HG03103 (cell line): ENCODE data around the gene CEP83.

Experiments used
- ATAC-seq: cut with Tn5 transposase; IDR thresholded peaks from one replicate; pipeline ENCODE4 v1.9.1; 2021; ENCODE audit warnings: low read depth; ENCODE audit not compliant: unreplicated experiment

Gene CEP83

GRCh38 chr12:94312378-94312777 lies 147.3 kb downstream of the CEP83 start:
- ATAC-seq, result no peak

DNA sequence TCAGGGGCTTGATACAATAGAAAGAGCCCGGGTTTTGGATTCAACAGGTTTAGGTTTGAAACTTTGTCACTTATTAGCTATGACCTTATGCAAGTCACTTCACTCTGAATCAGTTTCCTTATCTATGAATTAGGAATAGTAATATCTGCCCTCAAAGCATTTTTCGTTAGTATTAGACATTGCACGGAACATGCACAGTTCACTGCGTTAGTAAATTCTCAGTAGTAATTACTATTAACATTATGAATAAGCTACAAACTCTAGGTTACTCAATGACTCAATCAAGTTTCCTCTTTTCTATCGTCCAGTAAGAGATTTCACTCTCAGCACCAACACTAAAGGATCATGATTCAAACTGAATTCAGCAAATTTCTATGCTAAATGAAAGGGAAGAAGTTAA lies 150.3 kb downstream of the CEP83 start:
- peak; percentile 65 for ATAC-seq

- ATAC-seq, result no peak
These were observed 151.1 kb downstream of the CEP83 start for GRCh38 chr12:94308612-94309011.

- no peak for ATAC-seq
These were observed 154.3 kb downstream of the CEP83 start for GRCh38 chr12:94305130-94305957.

GRCh38 chr12:94304566-94305061 lies 155.1 kb downstream of the CEP83 start:
- ATAC-seq, result no peak

DNA sequence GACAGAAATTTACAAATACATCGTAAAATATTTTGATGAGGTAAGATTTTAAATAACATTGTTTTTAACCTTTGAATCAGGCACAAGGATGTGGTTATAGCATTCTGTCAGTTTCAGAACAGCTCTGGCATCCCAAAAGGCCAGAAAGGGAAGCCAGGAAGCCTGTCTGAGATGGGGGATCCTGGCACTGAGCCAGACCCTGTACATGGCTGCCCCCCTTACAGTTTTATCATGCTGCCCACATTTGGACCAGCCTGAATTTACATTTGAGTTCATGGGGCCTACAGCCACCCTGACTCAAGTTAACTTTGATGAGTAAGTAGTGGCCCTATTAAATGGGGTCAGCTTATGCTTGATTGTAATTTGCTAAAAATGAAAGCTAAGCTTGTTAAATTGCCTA lies 155.7 kb downstream of the CEP83 start:
- no peak for ATAC-seq

GRCh38 chr12:94299846-94300245 lies 159.8 kb downstream of the CEP83 start:
- no peak for ATAC-seq

DNA sequence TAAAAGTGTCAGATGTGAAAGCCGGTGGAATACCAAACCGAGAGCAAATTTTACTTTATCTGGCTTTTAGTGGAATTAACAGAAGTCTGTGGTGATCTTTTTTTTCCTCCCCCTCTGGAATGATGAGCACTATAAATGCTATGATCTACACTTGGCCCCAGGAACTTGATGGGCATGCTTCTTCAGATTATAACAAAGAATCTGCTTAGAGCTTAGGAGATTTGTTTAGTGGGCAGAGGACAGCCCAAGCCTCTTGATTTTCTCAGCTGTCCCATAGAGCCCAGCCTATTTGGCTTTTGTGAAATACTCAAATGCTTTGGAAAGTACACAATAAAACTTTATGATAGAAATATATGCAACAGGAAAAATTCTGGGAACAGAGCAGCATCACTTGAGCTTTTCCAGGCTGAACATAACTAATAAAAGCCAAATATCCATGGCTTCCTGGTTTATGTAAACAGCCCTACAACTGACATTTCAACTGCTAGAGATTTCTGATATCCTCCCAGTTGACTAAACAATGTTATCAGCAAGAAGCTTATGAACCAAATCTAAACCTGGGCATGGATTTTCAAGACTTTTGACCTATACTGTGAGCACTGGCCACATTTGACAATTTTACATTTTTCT lies 161.7 kb downstream of the CEP83 start:
- no peak for ATAC-seq

DNA sequence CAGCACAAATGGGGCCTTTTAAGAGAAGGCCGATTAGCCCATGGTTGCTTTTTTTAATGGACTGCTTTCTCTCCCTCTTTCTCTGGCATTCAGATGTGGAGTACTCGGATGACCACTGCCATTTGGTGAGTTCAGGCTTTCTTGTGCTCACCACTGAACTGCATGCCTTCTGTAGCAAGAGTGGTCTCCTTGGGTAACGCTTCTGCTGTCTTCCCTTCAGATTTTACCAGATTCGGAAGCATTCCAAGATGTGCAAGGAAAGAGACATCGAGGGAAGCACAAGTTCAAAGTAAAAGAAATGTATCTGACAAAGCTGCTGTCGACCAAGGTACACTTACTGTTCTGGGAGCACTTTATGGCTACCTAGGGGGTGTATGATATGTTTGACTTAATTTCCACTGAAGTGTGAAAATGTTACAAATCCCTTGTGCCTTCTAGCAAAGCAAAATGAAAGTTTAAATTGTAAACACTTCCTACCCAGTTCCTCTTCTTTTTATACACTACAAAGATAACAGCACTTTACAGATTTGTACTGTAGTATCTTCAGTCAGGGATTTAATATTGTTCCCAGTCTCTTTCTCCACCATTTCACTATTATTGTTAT lies 162.5 kb downstream of the CEP83 start:
- ATAC-seq, result no peak

- ATAC-seq, result no peak
These were observed 169.3 kb downstream of the CEP83 start for GRCh38 chr12:94290353-94290752.

DNA sequence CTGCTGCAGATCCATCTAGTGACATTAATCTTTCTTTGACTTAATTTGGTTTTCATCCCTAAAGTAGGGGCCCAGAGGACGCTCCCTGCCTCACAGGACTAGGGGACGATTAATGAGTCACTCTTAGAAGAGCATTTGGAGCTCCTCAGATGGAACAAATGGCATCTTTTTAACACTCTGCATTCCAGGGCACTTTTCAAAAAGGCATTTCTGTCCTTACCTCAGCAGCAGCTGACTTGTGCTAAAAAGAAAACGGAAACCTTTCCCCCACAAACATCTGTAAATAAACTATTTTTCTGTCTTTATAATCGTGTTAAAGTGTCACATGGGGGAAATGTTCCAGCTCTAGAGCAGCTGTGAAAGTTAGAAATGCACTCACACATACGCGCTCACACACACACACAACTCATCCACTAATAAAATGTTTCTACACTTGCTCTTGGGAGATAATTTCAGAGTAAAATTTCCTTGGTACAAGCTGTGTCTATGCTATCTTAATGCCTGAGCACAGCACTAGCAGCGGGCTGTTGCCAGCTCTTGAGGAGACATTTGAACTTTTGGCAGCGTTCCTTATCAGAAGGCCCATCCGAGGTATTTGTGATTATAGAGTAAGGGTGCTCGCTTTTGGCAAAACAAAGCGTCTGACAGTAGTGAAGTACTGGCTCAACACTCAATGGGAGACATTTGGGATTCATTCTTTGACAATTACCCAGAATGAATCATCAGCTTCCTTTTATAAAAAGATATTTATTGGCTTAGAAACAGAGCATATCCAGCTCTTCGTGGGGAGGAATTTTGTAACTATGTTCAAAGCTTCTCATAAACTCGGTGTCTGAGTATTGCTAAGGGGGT lies 170.0 kb downstream of the CEP83 start:
- no peak for ATAC-seq

- ATAC-seq, result no peak
These were observed 172.4 kb downstream of the CEP83 start for GRCh38 chr12:94287245-94287628.

- no peak for ATAC-seq
These were observed 173.0 kb downstream of the CEP83 start for GRCh38 chr12:94286583-94287244.

DNA sequence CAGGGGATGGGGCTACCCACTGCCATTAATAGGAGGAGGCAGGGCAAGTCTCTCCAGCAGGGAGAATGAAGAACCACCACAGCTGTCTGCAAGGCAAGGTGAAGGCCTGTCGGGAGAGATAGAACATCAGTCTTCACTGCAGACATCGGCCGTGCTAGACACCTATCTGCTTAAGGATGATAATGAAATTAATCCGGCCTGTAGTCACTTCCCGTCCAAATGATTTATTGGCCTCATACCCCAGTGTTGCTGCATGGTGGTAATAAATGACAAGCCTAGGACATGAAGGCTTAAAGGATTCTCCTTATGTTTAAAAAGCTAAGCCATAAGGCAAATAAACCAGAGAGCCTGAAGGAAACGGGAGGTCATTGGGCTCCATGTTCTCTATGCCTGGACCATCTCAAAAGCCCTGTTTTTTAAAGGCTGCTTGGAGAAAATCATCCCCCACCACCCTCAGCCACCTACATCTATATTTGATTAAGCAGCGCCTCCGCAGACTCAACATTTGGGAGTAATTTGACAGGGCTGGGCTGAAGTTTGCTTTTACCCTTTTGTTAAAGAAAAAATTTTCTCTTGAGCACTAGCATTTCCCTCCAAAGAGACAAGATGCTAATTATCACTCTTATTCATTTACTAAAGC lies 173.6 kb downstream of the CEP83 start:
- ATAC-seq, result no peak

- no peak for ATAC-seq
These were observed 174.8 kb downstream of the CEP83 start for GRCh38 chr12:94284859-94285258.

DNA sequence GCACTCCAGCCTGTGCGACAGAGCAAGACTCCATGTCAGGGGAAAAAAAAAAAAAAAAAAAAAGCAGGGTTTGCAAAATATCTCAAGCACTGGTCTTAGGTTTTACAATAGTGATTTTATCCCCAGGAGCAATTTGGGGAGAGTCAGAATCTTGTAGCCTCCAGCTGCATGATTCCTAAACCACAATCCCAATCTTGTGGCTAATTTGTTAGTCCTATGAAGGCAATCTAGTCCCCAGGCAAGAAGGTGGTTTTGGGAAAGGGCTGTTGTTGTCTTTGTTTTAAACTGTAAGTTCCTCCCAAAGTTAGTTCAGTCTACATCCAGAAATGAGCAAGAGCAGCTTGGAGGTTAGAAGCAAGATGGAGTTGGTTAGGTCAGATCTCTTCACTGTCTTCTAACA lies 175.6 kb downstream of the CEP83 start:
- ATAC-seq, result no peak

- ATAC-seq, result no peak
These were observed 177.0 kb downstream of the CEP83 start for GRCh38 chr12:94282675-94283074.

DNA sequence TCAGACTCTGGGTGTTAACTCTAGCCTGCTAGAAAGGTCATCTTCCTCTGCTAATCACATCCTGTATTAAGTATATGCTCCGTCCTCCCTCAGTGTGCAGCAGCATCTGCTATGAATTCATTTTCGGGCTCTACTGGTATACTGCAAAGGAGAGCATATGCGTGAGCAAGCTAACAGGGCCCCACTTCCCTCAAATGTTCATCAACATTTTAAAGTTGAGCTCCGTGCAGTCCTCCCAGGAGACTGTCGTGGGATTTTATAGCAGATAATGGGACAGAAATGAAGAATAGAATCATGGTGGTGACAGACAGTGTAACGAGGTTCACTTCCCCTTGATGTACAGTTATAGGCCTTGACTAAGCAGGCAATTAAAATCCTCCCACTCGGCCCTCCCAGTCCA lies 179.6 kb downstream of the CEP83 start:
- ATAC-seq, result no peak

DNA sequence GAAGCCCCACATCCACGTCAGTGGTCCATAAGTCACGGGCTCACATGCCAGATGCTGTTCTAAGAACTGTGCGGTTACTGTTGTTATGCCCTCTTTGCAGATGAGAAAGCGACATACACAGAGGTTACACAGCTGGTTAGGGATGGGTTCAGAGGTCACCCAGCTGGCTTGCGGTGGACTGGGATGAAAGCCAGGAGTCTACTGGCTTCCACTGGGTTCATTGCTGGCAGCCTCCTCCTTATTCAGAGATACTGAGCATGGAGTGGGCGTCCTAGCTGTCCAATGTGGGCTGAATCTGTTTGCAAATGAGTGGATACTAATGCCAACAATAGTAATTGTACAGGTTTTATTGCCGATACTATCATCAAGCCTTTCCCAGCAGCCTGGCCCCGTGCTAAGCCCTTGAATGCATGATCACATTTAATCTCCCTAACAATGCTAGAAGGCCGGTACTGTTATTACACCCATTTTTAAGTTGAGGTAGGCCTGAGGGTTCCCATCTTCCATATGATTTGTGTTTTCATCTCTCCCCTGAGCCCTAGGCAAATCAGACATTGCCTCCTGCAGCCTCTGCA lies 182.2 kb downstream of the CEP83 start:
- ATAC-seq, result no peak
